SK-N-SH treated with all-trans-retinoic acid at 6 μM for 48 hours (cell line): ENCODE measurements around the gene SCAPER.

Experiments used
- ARNTL ChIP-seq: fragments of 450-650 bp; formaldehyde crosslinking; IDR thresholded peaks from 2 replicates; pipeline ENCODE4 v1.5.0; 2020; ENCODE audit warnings: low read depth, mild to moderate bottlenecking, moderate library complexity, borderline replicate concordance
- CSRNP3 ChIP-seq: fragments of 250-450 bp; sonication (Bioruptor Pico); IDR thresholded peaks from 2 replicates; pipeline ENCODE4 v1.5.1; 2021; ENCODE audit warnings: mild to moderate bottlenecking, moderate library complexity
- ISL1 ChIP-seq: fragments of 250-450 bp; sonication (Bioruptor Pico); IDR thresholded peaks from 2 replicates; pipeline ENCODE4 v2.1.2; 2022; ENCODE audit warnings: mild to moderate bottlenecking, moderate library complexity
- PATZ1 ChIP-seq: fragments of 250-450 bp; sonication (Bioruptor Pico); IDR thresholded peaks from 2 replicates; pipeline ENCODE4 v1.8.0; 2020; ENCODE audit warnings: mild to moderate bottlenecking, moderate library complexity, borderline replicate concordance
- RARB ChIP-seq: fragments of 250-450 bp; sonication (Bioruptor Pico); IDR thresholded peaks from 2 replicates; pipeline ENCODE4 v1.8.0; 2021; ENCODE audit warnings: mild to moderate bottlenecking, moderate library complexity
- SNAI2 ChIP-seq: fragments of 250-450 bp; sonication (Bioruptor Pico); IDR thresholded peaks from 2 replicates; pipeline ENCODE4 v1.5.0; 2020; ENCODE audit warnings: mild to moderate bottlenecking, moderate library complexity
- TSHZ2 ChIP-seq: fragments of 250-450 bp; sonication (Bioruptor Pico); IDR thresholded peaks from 2 replicates; pipeline ENCODE4 v1.5.0; 2020; ENCODE audit warnings: mild to moderate bottlenecking, moderate library complexity
- ZFP30 ChIP-seq: fragments of 450-650 bp; formaldehyde crosslinking; IDR thresholded peaks from 2 replicates; pipeline ENCODE4 v1.5.0; 2022; ENCODE audit warnings: mild to moderate bottlenecking, moderate library complexity
- ZNF565 ChIP-seq: fragments of 450-650 bp; formaldehyde crosslinking; conservative IDR thresholded peaks from 2 replicates; pipeline ENCODE4 v1.5.0; 2020; ENCODE audit warnings: low read depth, mild to moderate bottlenecking, moderate library complexity

- no peak for TF ChIP-seq ZNF565 (CRISPR knock-in tag)
- no peak for TF ChIP-seq ARNTL (CRISPR knock-in tag)
- TF ChIP-seq ISL1 = no peak
- TF ChIP-seq RARB (CRISPR knock-in tag) = no peak
- no peak for TF ChIP-seq ZFP30 (CRISPR knock-in tag)
- TF ChIP-seq PATZ1 (CRISPR knock-in tag) = no peak
- TF ChIP-seq SNAI2 (CRISPR knock-in tag) = no peak
- no peak for TF ChIP-seq CSRNP3 (CRISPR knock-in tag)
- TF ChIP-seq TSHZ2 (CRISPR knock-in tag) = no peak
Measured at GRCh38 chr15:76393614-76394013, 511.5 kb downstream of the SCAPER start.
